H9 (cell line): ENCODE results near the gene RPS14. TPM values are rescaled to one million over a fixed set of nuclear protein-coding genes. Genes with fewer than 3 reads are reported as not detected.

Experiments
- DNase-seq: peaks from one replicate; pipeline ENCODE4 v3.0.0-alpha.2; 2017
- H2AFZ ChIP-seq: one replicate; pipeline ENCODE4 v1.6.1; 2013; ENCODE audit warnings: mild to moderate bottlenecking, low read length, control low read depth, moderate library complexity
- H2AK5ac ChIP-seq: 2 replicates; pipeline ENCODE4 v1.6.1; 2013; ENCODE audit warnings: low read length, control low read depth, mixed read lengths; ENCODE audit not compliant: insufficient read length
- H2BK120ac ChIP-seq: one replicate; pipeline ENCODE4 v1.6.1; 2013; ENCODE audit warnings: low read depth, mild to moderate bottlenecking, low read length, control low read depth, inconsistent platforms; ENCODE audit not compliant: poor library complexity, severe bottlenecking
- H2BK12ac ChIP-seq: 2 replicates; pipeline ENCODE4 v1.6.1; 2013; ENCODE audit warnings: low read length, control low read depth, mixed read lengths, low read depth; ENCODE audit not compliant: insufficient read length
- H2BK15ac ChIP-seq: 2 replicates; pipeline ENCODE4 v1.6.1; 2013; ENCODE audit warnings: low read depth, low read length, control low read depth
- H2BK20ac ChIP-seq: one replicate; pipeline ENCODE4 v1.6.1; 2013; ENCODE audit warnings: low read depth, mild to moderate bottlenecking, low read length, control low read depth, inconsistent platforms; ENCODE audit not compliant: poor library complexity, severe bottlenecking
- H2BK5ac ChIP-seq: 2 replicates; pipeline ENCODE4 v1.6.1; 2013; ENCODE audit warnings: low read length, control low read depth, mixed read lengths; ENCODE audit not compliant: insufficient read length
- H3K14ac ChIP-seq: 2 replicates; pipeline ENCODE4 v1.6.1; 2013; ENCODE audit warnings: low read length, control low read depth; ENCODE audit not compliant: insufficient read depth
- H3K18ac ChIP-seq: 2 replicates; pipeline ENCODE4 v1.6.1; 2013; ENCODE audit warnings: low read depth, mild to moderate bottlenecking, mixed read lengths, low read length, control low read depth; ENCODE audit not compliant: insufficient read length
- H3K23ac ChIP-seq: 2 replicates; pipeline ENCODE4 v1.6.1; 2013; ENCODE audit warnings: low read length, control low read depth, mixed read lengths, low read depth; ENCODE audit not compliant: insufficient read length
- H3K23me2 ChIP-seq: 2 replicates; pipeline ENCODE4 v1.6.1; 2013; ENCODE audit warnings: low read depth, mild to moderate bottlenecking, mixed read lengths, low read length, control low read depth; ENCODE audit not compliant: insufficient read length, poor library complexity, severe bottlenecking
- H3K27ac ChIP-seq: 2 replicates; pipeline ENCODE4 v1.5.1; 2013; ENCODE audit warnings: low read length, control low read depth, mixed read lengths, low read depth; ENCODE audit not compliant: insufficient read length
- H3K27me3 ChIP-seq: 2 replicates; pipeline ENCODE4 v1.6.1; 2013; ENCODE audit warnings: low read length, control low read depth, inconsistent platforms; ENCODE audit not compliant: insufficient read depth
- H3K4ac ChIP-seq: 2 replicates; pipeline ENCODE4 v1.6.1; 2013; ENCODE audit warnings: low read depth, mild to moderate bottlenecking, control low read depth, inconsistent platforms, low read length, moderate library complexity
- H3K4me1 ChIP-seq: 2 replicates; pipeline ENCODE4 v1.6.1; 2013; ENCODE audit warnings: low read length, control low read depth, inconsistent platforms; ENCODE audit not compliant: insufficient read depth
- H3K4me2 ChIP-seq: 2 replicates; pipeline ENCODE4 v1.6.1; 2013; ENCODE audit warnings: low read length, control low read depth, mixed read lengths; ENCODE audit not compliant: insufficient read length, insufficient read depth
- H3K56ac ChIP-seq: 2 replicates; pipeline ENCODE4 v1.6.1; 2013; ENCODE audit warnings: low read depth, mild to moderate bottlenecking, mixed read lengths, low read length, control low read depth; ENCODE audit not compliant: insufficient read length
- H3K79me1 ChIP-seq: 2 replicates; pipeline ENCODE4 v1.6.1; 2013; ENCODE audit warnings: low read depth, mild to moderate bottlenecking, moderate library complexity, low read length, control low read depth, inconsistent platforms; ENCODE audit not compliant: insufficient read depth, poor library complexity, severe bottlenecking
- H3K79me2 ChIP-seq: 2 replicates; pipeline ENCODE4 v1.6.1; 2013; ENCODE audit warnings: low read length, control low read depth, inconsistent platforms; ENCODE audit not compliant: insufficient read depth
- H3K9ac ChIP-seq: 2 replicates; pipeline ENCODE4 v1.6.1; 2013; ENCODE audit warnings: low read length, control low read depth, mixed read lengths; ENCODE audit not compliant: insufficient read length; ENCODE audit errors: extremely low read depth
- H3K9me3 ChIP-seq: one replicate; pipeline ENCODE4 v1.6.1; 2013; ENCODE audit warnings: low read depth, low read length, inconsistent platforms; ENCODE audit not compliant: control insufficient read depth
- H3T11ph ChIP-seq: one replicate; pipeline ENCODE4 v1.6.1; 2013; ENCODE audit warnings: mild to moderate bottlenecking, low read length, control low read depth, inconsistent platforms
- H4K20me1 ChIP-seq: one replicate; pipeline ENCODE4 v1.6.1; 2013; ENCODE audit not compliant: control insufficient read depth, insufficient read length, insufficient read depth
- H4K5ac ChIP-seq: 2 replicates; pipeline ENCODE4 v1.6.1; 2013; ENCODE audit warnings: low read depth, mild to moderate bottlenecking, mixed read lengths, low read length, control low read depth; ENCODE audit not compliant: insufficient read length
- H4K8ac ChIP-seq: replicated peaks from 2 replicates; pipeline ENCODE4 v1.6.1; 2013; ENCODE audit warnings: low read length, control low read depth, mixed read lengths, low read depth; ENCODE audit not compliant: insufficient read length
- H4K91ac ChIP-seq: 2 replicates; pipeline ENCODE4 v1.6.1; 2013; ENCODE audit warnings: low read depth, mild to moderate bottlenecking, moderate library complexity, mixed read lengths, low read length, control low read depth; ENCODE audit not compliant: insufficient read length
- H3K27ac Mint-ChIP-seq, 3 experiments: 2 replicates in 2 of 3; 3 replicates in 1 of 3; pipeline ENCODE4 v1.8.0; 2020 to 2021; ENCODE audit warnings: mixed read lengths in 3 of 3, mild to moderate bottlenecking in 1 of 3, moderate library complexity in 1 of 3
- H3K27me3 Mint-ChIP-seq: 2 replicates; pipeline ENCODE4 v1.8.0; 2021; ENCODE audit warnings: low read depth, mild to moderate bottlenecking, moderate library complexity, mixed read lengths
- H3K36me3 Mint-ChIP-seq, 3 experiments: 2 replicates in 2 of 3; 3 replicates in 1 of 3; pipeline ENCODE4 v1.8.0; 2020 to 2021; ENCODE audit warnings: low read depth in 3 of 3, mixed read lengths in 3 of 3; ENCODE audit not compliant: insufficient read depth in 1 of 3
- H3K4me1 Mint-ChIP-seq, 2 experiments: 2 replicates each; pipeline ENCODE4 v1.8.0; 2020; ENCODE audit warnings: mixed read lengths in 2 of 2
- H3K4me3 Mint-ChIP-seq, 2 experiments: 2 replicates in 1 of 2; 3 replicates in 1 of 2; pipeline ENCODE4 v1.8.0; 2020 to 2021; ENCODE audit warnings: mild to moderate bottlenecking in 2 of 2, mixed read lengths in 2 of 2, moderate library complexity in 1 of 2
- H3K9me3 Mint-ChIP-seq, 2 experiments: 2 replicates in 1 of 2; 3 replicates in 1 of 2; pipeline ENCODE4 v1.8.0; 2020; ENCODE audit warnings: mild to moderate bottlenecking in 2 of 2, mixed read lengths in 2 of 2, moderate library complexity in 1 of 2
- WGBS: extraction: QIAGEN DNeasy Blood & Tissue Kit; methylation state at CpG from one replicate; pipeline ENCODE4 v1.1.7; 2013; ENCODE audit warnings: missing lambda C conversion rate, low lambda C conversion rate, mixed read lengths; ENCODE audit not compliant: insufficient read length; ENCODE audit errors: extremely low coverage; 5-methylcytosine and 5-hydroxymethylcytosine counted together
- total RNA-seq: library from RNA; stranded (reverse); gene quantifications from 2 replicates; pipeline ENCODE4 v1.2.1, GENCODE V29; 2021
- TF ChIP-seq, protein P1 (sequence below): fragments of 200-600 bp; sonication (generic); conservative IDR thresholded peaks from 3 replicates; pipeline ENCODE4 v1.8.0; 2021; ENCODE audit warnings: antibody characterized with exemption, mild to moderate bottlenecking

The RPS14 gene
- total RNA-seq, 1 experiment from 2014 or later = 2,533 TPM

DNA sequence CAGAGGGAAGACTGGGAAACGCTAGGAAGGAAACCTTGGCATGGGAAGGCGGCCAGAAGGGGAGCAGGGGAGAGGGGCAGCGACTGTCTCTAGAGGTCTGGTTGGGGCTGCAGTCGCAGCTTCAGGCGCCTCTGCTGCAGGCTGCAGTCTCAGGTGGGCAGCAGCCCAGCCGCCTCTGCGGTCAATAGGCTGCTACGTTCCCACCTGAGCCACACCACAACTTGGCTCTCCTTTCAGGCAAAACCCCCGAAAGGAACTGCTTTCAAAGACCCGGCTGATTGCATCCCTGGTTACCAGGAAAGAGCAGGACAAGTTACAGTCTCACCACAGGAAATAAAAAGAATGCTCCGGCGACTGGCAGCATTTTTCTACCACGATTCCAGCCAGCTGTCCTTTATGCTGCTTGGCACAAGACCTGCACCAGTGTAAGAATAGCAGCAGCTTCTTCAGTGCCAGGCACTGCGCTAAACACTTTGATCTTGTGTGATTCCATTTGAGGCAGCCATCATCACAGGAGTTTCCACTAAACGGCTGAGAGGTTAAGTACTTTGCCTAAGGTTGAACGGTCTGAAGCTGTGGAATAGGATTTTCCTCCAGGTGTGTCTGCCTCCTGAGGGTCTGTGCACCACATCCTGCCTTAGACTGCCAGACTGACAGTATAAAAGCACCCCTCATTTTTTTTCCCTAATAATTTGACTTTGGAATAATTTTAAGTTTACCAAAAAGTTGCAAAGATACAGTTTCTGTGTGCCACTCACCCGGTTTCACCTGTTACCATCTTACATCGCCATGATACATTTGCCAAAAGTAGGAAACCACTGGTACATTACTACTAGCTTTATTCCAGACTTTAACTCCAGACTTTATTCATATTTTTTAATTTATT lies 7.5 kb downstream of the RPS14 start:
- H3K4me1 ChIP-seq = no peaks in the 10 kb centered on the region
- H3K9me3 Mint-ChIP-seq = no peaks in the 10 kb centered on the region
- peak overlapping the region in 1 of 2 experiments; percentile 25; a peak in 2 of 5 replicates for H3K4me3 Mint-ChIP-seq
- no peak overlapping the region for H3K27ac ChIP-seq
- H3K4me1 Mint-ChIP-seq = peaks cover 15 to 33% of the 10 kb centered on the region in 2 experiments
- no CpG with 5 or more reads among the region's 18 CpGs for WGBS
- peak; percentile 59 for DNase-seq
- H3K27ac Mint-ChIP-seq = peak overlapping the region; percentile 88 to 96 (median 90); a peak in 6 of 7 replicates
- no peaks in the 10 kb centered on the region for H3K23me2 ChIP-seq
- H3K4ac ChIP-seq = no peak overlapping the region
- H3K36me3 Mint-ChIP-seq = peaks cover 37 to 41% (median 40%) of the 10 kb centered on the region in 3 experiments; a peak in 6 of 7 replicates
- no peaks in the 10 kb centered on the region for H3K27me3 Mint-ChIP-seq
- H3K9ac ChIP-seq = no peak overlapping the region
- H2AK5ac ChIP-seq = no peak overlapping the region
- no peak overlapping the region for H3K14ac ChIP-seq
- no peak overlapping the region for H2BK20ac ChIP-seq
- H3K9me3 ChIP-seq = no peaks in the 10 kb centered on the region
- no peak overlapping the region for H3K4me2 ChIP-seq
- no peak overlapping the region for H2BK120ac ChIP-seq
- no peak overlapping the region for H2BK15ac ChIP-seq
- H2BK5ac ChIP-seq = no peak overlapping the region
- no peak overlapping the region for H4K5ac ChIP-seq
- H2AFZ ChIP-seq = no peak overlapping the region
- H3K18ac ChIP-seq = no peak overlapping the region
- H4K8ac ChIP-seq = no peak overlapping the region
- TF ChIP-seq, protein P1, sequence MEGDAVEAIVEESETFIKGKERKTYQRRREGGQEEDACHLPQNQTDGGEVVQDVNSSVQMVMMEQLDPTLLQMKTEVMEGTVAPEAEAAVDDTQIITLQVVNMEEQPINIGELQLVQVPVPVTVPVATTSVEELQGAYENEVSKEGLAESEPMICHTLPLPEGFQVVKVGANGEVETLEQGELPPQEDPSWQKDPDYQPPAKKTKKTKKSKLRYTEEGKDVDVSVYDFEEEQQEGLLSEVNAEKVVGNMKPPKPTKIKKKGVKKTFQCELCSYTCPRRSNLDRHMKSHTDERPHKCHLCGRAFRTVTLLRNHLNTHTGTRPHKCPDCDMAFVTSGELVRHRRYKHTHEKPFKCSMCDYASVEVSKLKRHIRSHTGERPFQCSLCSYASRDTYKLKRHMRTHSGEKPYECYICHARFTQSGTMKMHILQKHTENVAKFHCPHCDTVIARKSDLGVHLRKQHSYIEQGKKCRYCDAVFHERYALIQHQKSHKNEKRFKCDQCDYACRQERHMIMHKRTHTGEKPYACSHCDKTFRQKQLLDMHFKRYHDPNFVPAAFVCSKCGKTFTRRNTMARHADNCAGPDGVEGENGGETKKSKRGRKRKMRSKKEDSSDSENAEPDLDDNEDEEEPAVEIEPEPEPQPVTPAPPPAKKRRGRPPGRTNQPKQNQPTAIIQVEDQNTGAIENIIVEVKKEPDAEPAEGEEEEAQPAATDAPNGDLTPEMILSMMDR = no peak
- H4K91ac ChIP-seq = no peak overlapping the region
- H2BK12ac ChIP-seq = no peak overlapping the region
- H3K27me3 ChIP-seq = no peaks in the 10 kb centered on the region
- H3K79me1 ChIP-seq = no peaks in the 10 kb centered on the region
- H3K56ac ChIP-seq = no peak overlapping the region
- no peaks in the 10 kb centered on the region for H4K20me1 ChIP-seq
- H3K23ac ChIP-seq = no peak overlapping the region
- H3T11ph ChIP-seq = no peak overlapping the region
- H3K79me2 ChIP-seq = no peaks in the 10 kb centered on the region
